ENCODE results near the gene MCAT. TPM values are rescaled to one million over a fixed set of nuclear protein-coding genes. Genes with fewer than 3 reads are reported as not detected.

MCAT gene
- total and polyA plus RNA-seq, 2 donors (not counting 3 experiments of a cell fraction or from before 2014, with no cell fraction given): 16.9 to 23.2 TPM

DNA sequence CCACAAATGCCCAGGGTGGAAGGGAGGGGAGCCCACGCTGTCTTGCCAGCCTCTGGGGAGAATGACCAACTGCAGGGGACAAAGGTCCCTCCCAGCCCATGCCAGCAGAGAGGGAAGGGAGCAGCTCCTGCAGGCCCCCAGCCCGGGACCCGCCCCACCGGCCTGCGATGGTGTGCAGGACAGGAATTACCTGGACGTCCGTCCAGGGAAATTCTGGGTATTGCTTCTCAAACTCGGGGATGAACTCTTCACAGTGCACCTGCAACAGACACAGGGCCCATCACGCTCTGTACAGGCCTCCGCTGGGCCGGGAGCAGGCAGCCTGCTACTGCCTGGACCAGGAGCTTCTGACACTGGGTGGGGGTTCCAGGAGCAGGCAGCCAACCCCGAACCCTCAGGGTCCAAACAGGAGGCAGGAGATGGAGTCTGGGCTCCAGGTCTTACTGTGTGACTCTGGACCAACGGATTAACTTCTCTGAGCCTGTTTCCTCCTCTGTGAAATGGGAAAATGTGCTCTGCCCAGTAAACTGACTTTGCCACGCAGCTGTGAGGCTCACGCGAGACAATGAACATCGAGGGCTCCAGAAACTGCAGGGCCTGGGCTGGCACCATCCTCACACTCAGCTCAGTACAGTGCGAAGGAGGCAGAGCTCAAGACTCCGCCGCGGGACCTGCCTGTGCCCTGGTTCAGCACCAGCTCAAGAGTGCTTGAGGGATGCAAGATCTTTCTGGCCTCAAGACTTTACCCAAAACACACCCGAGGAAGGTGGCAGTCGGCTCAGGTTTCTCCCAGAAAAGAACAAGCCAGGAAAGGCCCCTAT is 26.3 kb upstream of the MCAT start:
- ChIA-PET CTCF (no interaction called here), POLR2A (no interaction called here)
- BruUV-seq (replicated peaks): no TSS peak
- H3K4me2 ChIP-seq (ENCODE audit: insufficient read depth, low read length): no peak overlapping the region
- dilution Hi-C loops (cut with MboI; ENCODE audit: extremely low pct_ligation_motif_present, low sequenced_read_pairs) (no loop called here), intact Hi-C loops (cut with micrococcal nuclease) (no loop called here)
- DNase-seq (ENCODE audit: low read depth, low spot score): no peak
- TF ChIP-seq POLR2AphosphoS5 (IDR thresholded peaks at IDR 0.05; ENCODE audit: insufficient read depth, low read depth, low read length): no peak
- TF ChIP-seq POLR2A (IDR thresholded peaks at IDR 0.05; ENCODE audit: low read depth, low read length): no peak
- TF ChIP-seq GATA2 (IDR thresholded peaks at IDR 0.05; ENCODE audit: insufficient read depth, insufficient read length, low read depth, low read length): no peak
- TF ChIP-seq MAX (IDR thresholded peaks at IDR 0.05; ENCODE audit: insufficient read depth, insufficient read length): no peak
- H3K27ac ChIP-seq (ENCODE audit: insufficient read depth, low read depth, low read length): no peak overlapping the region
- FAIRE-seq: no peak
- H2AFZ ChIP-seq (ENCODE audit: low read depth, low read length): no peak overlapping the region
- no peaks in the 10 kb centered on the region for H3K27me3 ChIP-seq (ENCODE audit: control insufficient read depth in 2 of 2, insufficient read depth in 2 of 2, low read length in 2 of 2)
- H3K4me3 ChIP-seq (replicated peaks in 1 of 3; ENCODE audit: insufficient read depth in 1 of 3, low read depth in 1 of 3, low read length in 3 of 3): no peak overlapping the region
- H4K20me1 ChIP-seq (replicated peaks; ENCODE audit: control insufficient read depth, extremely low read depth, insufficient read depth, low read length): no peaks in the 10 kb centered on the region
- H3K36me3 ChIP-seq (ENCODE audit: control insufficient read depth in 2 of 2, extremely low read depth in 1 of 2, insufficient read depth in 2 of 2, low read length in 2 of 2): peaks cover 11 to 14% of the 10 kb centered on the region in 2 experiments
- H3K79me2 ChIP-seq (ENCODE audit: control insufficient read depth, insufficient read depth, low read length): no peaks in the 10 kb centered on the region
- H3K4me1 ChIP-seq (ENCODE audit: control insufficient read depth, extremely low read depth, insufficient read depth, low read length): peaks cover 2% of the 10 kb centered on the region
- H3K9me1 ChIP-seq (replicated peaks; ENCODE audit: control insufficient read depth, extremely low read depth, insufficient read depth, low read length): no peaks in the 10 kb centered on the region
- H3K9me3 ChIP-seq (replicated peaks; ENCODE audit: control insufficient read depth, insufficient read depth, low read length): no peaks in the 10 kb centered on the region
- H3K9ac ChIP-seq (replicated peaks; ENCODE audit: extremely low read depth, insufficient read depth, low read length): no peak overlapping the region

GRCh38 chr22:43168471-43169309 is 25.5 kb upstream of the MCAT start:
- TF ChIP-seq MYC (IDR thresholded peaks at IDR 0.05; ENCODE audit: low read depth, low read length) (no peak), MAX (IDR thresholded peaks at IDR 0.05; ENCODE audit: insufficient read depth, insufficient read length) (no peak), POLR2AphosphoS5 (IDR thresholded peaks at IDR 0.05; ENCODE audit: insufficient read depth, low read depth, low read length) (no peak), EZH2 (IDR thresholded peaks at IDR 0.05; ENCODE audit: borderline replicate concordance, low read depth, low read length, severe bottlenecking) (no peak)
- TF ChIP-seq, protein P1, sequence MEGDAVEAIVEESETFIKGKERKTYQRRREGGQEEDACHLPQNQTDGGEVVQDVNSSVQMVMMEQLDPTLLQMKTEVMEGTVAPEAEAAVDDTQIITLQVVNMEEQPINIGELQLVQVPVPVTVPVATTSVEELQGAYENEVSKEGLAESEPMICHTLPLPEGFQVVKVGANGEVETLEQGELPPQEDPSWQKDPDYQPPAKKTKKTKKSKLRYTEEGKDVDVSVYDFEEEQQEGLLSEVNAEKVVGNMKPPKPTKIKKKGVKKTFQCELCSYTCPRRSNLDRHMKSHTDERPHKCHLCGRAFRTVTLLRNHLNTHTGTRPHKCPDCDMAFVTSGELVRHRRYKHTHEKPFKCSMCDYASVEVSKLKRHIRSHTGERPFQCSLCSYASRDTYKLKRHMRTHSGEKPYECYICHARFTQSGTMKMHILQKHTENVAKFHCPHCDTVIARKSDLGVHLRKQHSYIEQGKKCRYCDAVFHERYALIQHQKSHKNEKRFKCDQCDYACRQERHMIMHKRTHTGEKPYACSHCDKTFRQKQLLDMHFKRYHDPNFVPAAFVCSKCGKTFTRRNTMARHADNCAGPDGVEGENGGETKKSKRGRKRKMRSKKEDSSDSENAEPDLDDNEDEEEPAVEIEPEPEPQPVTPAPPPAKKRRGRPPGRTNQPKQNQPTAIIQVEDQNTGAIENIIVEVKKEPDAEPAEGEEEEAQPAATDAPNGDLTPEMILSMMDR (IDR thresholded peaks at IDR 0.05; ENCODE audit: extremely low read depth in 1 of 2, insufficient read depth in 1 of 2, low read depth in 1 of 2, low read length in 2 of 2): no peak
- H4K20me1 ChIP-seq (replicated peaks; ENCODE audit: control insufficient read depth, extremely low read depth, insufficient read depth, low read length): no peaks in the 10 kb centered on the region
- intact Hi-C loops (cut with micrococcal nuclease): no loop called here
- no TSS peak for BruUV-seq (replicated peaks)
- DNase-seq (ENCODE audit: low read depth, low spot score) (no peak), FAIRE-seq (no peak)
- no peaks in the 10 kb centered on the region for H3K9me1 ChIP-seq (replicated peaks; ENCODE audit: control insufficient read depth, extremely low read depth, insufficient read depth, low read length)
- H3K36me3 ChIP-seq (ENCODE audit: control insufficient read depth in 2 of 2, extremely low read depth in 1 of 2, insufficient read depth in 2 of 2, low read length in 2 of 2): peaks cover 6 to 9% of the 10 kb centered on the region in 2 experiments
- no peak overlapping the region for H3K27ac ChIP-seq (ENCODE audit: insufficient read depth, low read depth, low read length)
- H3K27me3 ChIP-seq (ENCODE audit: control insufficient read depth in 2 of 2, insufficient read depth in 2 of 2, low read length in 2 of 2): no peaks in the 10 kb centered on the region
- H3K4me3 ChIP-seq (replicated peaks in 1 of 3; ENCODE audit: insufficient read depth in 1 of 3, low read depth in 1 of 3, low read length in 3 of 3): no peak overlapping the region
- no peak overlapping the region for H3K9ac ChIP-seq (replicated peaks; ENCODE audit: extremely low read depth, insufficient read depth, low read length)
- CTCF ChIA-PET: interaction anchor here (0.8 kb wide), 1 partner anchor 12 kb away, joined by 3 read pairs; no protein-coding TSS in a partner anchor
- dilution Hi-C loops (cut with MboI; ENCODE audit: extremely low pct_ligation_motif_present, low sequenced_read_pairs): no loop called here
- no peak overlapping the region for H3K4me2 ChIP-seq (ENCODE audit: insufficient read depth, low read length)
- POLR2A ChIA-PET: no interaction called here
- no peaks in the 10 kb centered on the region for H3K79me2 ChIP-seq (ENCODE audit: control insufficient read depth, insufficient read depth, low read length)
- H2AFZ ChIP-seq (ENCODE audit: low read depth, low read length): no peak overlapping the region
- H3K9me3 ChIP-seq (replicated peaks; ENCODE audit: control insufficient read depth, insufficient read depth, low read length): no peaks in the 10 kb centered on the region
- H3K4me1 ChIP-seq (ENCODE audit: control insufficient read depth, extremely low read depth, insufficient read depth, low read length): peaks cover 2% of the 10 kb centered on the region

All from endothelial cell of umbilical vein (primary cell).